ENCODE measurements around the gene LAMA2. TPM values are rescaled to one million over a fixed set of nuclear protein-coding genes. Genes with fewer than 3 reads are reported as not detected.
"Not testable (repeated sequence)": the region's sequence is repeated elsewhere in the genome, so short reads cannot be mapped to it uniquely, and the experiment has no call there.

The LAMA2 gene
- total and polyA plus RNA-seq, 4 donors = 5.2 to 105 (median 45.9) TPM

DNA sequence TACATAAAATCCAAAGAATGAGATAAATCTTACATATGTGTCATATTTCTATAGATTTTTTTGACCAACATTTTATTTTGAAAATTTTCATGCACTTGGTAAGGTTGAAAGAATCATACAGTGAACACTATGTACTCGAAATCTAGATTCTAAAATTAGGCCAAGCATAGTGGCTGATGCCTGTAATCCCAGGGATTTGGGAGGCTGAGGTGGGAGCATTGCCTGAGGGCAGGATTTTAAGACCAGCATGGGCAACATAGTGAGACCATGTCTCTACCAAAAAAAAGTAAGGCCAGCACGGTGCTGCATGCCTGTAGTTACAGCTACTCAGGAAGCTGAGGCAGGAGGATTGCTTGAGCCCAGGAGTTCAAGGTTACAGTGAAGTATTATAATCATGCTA lies 158.6 kb downstream of the LAMA2 start:
- 63 to 67% methylated on average over 2 of the region's 2 CpGs for WGBS, 2 donors

DNA sequence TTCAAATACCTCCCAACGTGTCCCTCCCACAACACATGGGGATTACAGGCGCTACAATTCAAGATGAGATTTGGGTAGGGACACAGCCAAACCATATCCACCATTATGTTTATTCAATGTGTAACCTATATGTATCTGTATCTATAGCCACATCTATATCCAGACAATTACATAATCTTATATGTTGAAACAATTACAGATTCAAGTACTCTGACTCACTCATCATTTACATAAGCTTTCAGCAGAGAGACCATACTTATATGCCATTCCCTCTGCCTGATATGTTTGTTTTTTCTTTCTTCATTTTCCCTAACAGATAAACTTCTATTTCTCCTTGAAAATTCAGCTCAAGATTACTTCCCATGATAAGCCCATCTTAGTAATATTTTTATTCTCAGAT lies 163.6 kb downstream of the LAMA2 start:
- no peak overlapping the region for H3K27ac ChIP-seq (ENCODE audit: low read depth in 1 of 2, low read length in 1 of 2)
- no peak overlapping the region for H3K4me3 ChIP-seq
- H3K36me3 ChIP-seq (ENCODE audit: control insufficient read depth in 4 of 4, insufficient read depth in 4 of 4, low read length in 4 of 4) = peaks cover 2 to 11% (median 8%) of the 10 kb centered on the region in 4 donors
- no peak overlapping the region for H3K9ac ChIP-seq (ENCODE audit: insufficient read depth in 1 of 2, low read length in 2 of 2)
- peaks cover 0 to 2% (median 0%) of the 10 kb centered on the region in 5 donors for H3K4me1 ChIP-seq (ENCODE audit: control insufficient read depth in 5 of 5, insufficient read depth in 5 of 5, low read length in 5 of 5)
- ATAC-seq (ENCODE audit: insufficient read depth, low FRiP score) (no peak), DNase-seq (no peak)
- no peaks in the 10 kb centered on the region for H3K27me3 ChIP-seq (ENCODE audit: control insufficient read depth in 3 of 3, insufficient read depth in 3 of 3, low read length in 2 of 3)
- TF ChIP-seq, protein P1, sequence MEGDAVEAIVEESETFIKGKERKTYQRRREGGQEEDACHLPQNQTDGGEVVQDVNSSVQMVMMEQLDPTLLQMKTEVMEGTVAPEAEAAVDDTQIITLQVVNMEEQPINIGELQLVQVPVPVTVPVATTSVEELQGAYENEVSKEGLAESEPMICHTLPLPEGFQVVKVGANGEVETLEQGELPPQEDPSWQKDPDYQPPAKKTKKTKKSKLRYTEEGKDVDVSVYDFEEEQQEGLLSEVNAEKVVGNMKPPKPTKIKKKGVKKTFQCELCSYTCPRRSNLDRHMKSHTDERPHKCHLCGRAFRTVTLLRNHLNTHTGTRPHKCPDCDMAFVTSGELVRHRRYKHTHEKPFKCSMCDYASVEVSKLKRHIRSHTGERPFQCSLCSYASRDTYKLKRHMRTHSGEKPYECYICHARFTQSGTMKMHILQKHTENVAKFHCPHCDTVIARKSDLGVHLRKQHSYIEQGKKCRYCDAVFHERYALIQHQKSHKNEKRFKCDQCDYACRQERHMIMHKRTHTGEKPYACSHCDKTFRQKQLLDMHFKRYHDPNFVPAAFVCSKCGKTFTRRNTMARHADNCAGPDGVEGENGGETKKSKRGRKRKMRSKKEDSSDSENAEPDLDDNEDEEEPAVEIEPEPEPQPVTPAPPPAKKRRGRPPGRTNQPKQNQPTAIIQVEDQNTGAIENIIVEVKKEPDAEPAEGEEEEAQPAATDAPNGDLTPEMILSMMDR (IDR thresholded peaks at IDR 0.05; ENCODE audit: control extremely low read depth, extremely low read depth) = no peak
- WGBS, 2 donors = 84 to 94% methylated on average over 2 of the region's 2 CpGs
- H3K9me3 ChIP-seq (ENCODE audit: control insufficient read depth in 4 of 4, insufficient read depth in 3 of 4, low read length in 3 of 4) = no peaks in the 10 kb centered on the region

More for the DNA sequence above, 158.6 kb downstream of the LAMA2 start:
- no peaks in the 10 kb centered on the region for H3K27me3 ChIP-seq (ENCODE audit: control insufficient read depth in 3 of 3, insufficient read depth in 3 of 3, low read length in 2 of 3)
- H3K4me3 ChIP-seq = no peak overlapping the region
- DNase-seq = no peak
- no peak overlapping the region for H3K9ac ChIP-seq (ENCODE audit: insufficient read depth in 1 of 2, low read length in 2 of 2)
- H3K27ac ChIP-seq (ENCODE audit: low read depth in 1 of 2, low read length in 1 of 2) = no peak overlapping the region
- ATAC-seq (ENCODE audit: insufficient read depth, low FRiP score) = no peak
- H3K9me3 ChIP-seq (ENCODE audit: control insufficient read depth in 4 of 4, insufficient read depth in 3 of 4, low read length in 3 of 4) = no peaks in the 10 kb centered on the region
- peaks cover 0 to 6% (median 0%) of the 10 kb centered on the region in 5 donors for H3K4me1 ChIP-seq (ENCODE audit: control insufficient read depth in 5 of 5, insufficient read depth in 5 of 5, low read length in 5 of 5)
- no peaks in the 10 kb centered on the region for H3K36me3 ChIP-seq (ENCODE audit: control insufficient read depth in 4 of 4, insufficient read depth in 4 of 4, low read length in 4 of 4)
- TF ChIP-seq, protein P1 (IDR thresholded peaks at IDR 0.05; ENCODE audit: control extremely low read depth, extremely low read depth) = no peak

DNA sequence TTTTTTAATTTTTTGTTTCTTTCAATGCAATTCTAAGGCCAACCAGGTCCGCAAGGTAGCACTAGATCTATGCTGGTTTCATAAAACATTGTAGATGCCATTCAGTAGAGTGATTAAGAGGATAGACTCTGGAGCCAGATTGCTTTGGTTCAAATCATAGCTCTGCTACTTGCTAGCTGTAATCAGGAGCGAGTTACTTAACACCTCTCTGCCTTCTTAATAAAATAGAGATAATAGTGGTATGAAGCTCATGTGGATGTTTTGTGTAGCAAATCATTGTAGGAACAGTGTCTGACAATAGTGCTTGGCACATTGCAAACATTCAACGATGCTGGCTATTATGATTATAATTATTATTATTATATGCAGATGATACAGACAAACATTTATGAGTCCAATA lies 164.9 kb downstream of the LAMA2 start:
- Histone ChIP-seq H3K4me1 (ENCODE audit: control insufficient read depth in 5 of 5, insufficient read depth in 5 of 5, low read length in 5 of 5) (peaks cover 0 to 2% (median 0%) of the 10 kb centered on the region in 5 donors), H3K4me3 (no peak overlapping the region), H3K27ac (ENCODE audit: low read depth in 1 of 2, low read length in 1 of 2) (no peak overlapping the region), H3K27me3 (ENCODE audit: control insufficient read depth in 3 of 3, insufficient read depth in 3 of 3, low read length in 2 of 3) (no peaks in the 10 kb centered on the region), H3K9me3 (ENCODE audit: control insufficient read depth in 4 of 4, insufficient read depth in 3 of 4, low read length in 3 of 4) (no peaks in the 10 kb centered on the region), H3K36me3 (ENCODE audit: control insufficient read depth in 4 of 4, insufficient read depth in 4 of 4, low read length in 4 of 4) (peaks cover 2 to 11% (median 8%) of the 10 kb centered on the region in 4 donors), H3K9ac (ENCODE audit: insufficient read depth in 1 of 2, low read length in 2 of 2) (no peak overlapping the region)
- ATAC-seq (ENCODE audit: insufficient read depth, low FRiP score) (no peak), DNase-seq (no peak)
- 80 to 88% methylated on average over 3 of the region's 3 CpGs for WGBS, 2 donors
- TF ChIP-seq, protein P1 (IDR thresholded peaks at IDR 0.05; ENCODE audit: control extremely low read depth, extremely low read depth) = no peak

DNA sequence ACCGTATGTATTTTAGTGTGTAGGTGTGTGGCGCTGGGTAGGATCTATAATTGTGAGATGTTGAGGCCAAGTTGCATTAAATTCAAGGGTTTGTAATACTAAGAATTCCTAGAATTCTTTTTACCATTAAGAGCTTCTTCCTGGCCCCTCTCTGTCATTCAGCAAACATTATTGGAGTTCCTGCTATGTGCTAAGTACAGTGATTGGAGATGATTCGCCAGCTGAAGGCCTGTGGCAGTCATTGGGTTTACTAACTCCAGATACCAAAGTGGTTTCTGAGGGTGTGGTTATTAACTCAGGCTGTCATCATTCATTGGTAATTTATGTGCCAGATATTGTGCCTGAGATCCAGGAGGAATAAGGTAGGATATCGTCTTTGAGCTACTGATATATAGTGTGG lies 167.1 kb downstream of the LAMA2 start:
- Histone ChIP-seq H3K27me3 (ENCODE audit: control insufficient read depth in 3 of 3, insufficient read depth in 3 of 3, low read length in 2 of 3) (no peaks in the 10 kb centered on the region), H3K36me3 (ENCODE audit: control insufficient read depth in 4 of 4, insufficient read depth in 4 of 4, low read length in 4 of 4) (peaks cover 2 to 11% (median 8%) of the 10 kb centered on the region in 4 donors), H3K9ac (ENCODE audit: insufficient read depth in 1 of 2, low read length in 2 of 2) (no peak overlapping the region), H3K27ac (ENCODE audit: low read depth in 1 of 2, low read length in 1 of 2) (no peak overlapping the region), H3K4me3 (no peak overlapping the region), H3K9me3 (ENCODE audit: control insufficient read depth in 4 of 4, insufficient read depth in 3 of 4, low read length in 3 of 4) (no peaks in the 10 kb centered on the region), H3K4me1 (ENCODE audit: control insufficient read depth in 5 of 5, insufficient read depth in 5 of 5, low read length in 5 of 5) (peaks cover 0 to 2% (median 0%) of the 10 kb centered on the region in 5 donors)
- ATAC-seq (ENCODE audit: insufficient read depth, low FRiP score) (no peak), DNase-seq (no peak)
- TF ChIP-seq, protein P1 (IDR thresholded peaks at IDR 0.05; ENCODE audit: control extremely low read depth, extremely low read depth) = no peak
- 80 to 89% methylated on average over 4 of the region's 4 CpGs for WGBS, 2 donors

GRCh38 chr6:129053143-129053542 lies 170.2 kb downstream of the LAMA2 start:
- WGBS, 2 donors = 94 to 95% methylated on average over 13 of the region's 13 CpGs
- peaks cover 2 to 11% (median 8%) of the 10 kb centered on the region in 4 donors for H3K36me3 ChIP-seq (ENCODE audit: control insufficient read depth in 4 of 4, insufficient read depth in 4 of 4, low read length in 4 of 4)
- not testable (repeated sequence) for H3K9me3 ChIP-seq (ENCODE audit: control insufficient read depth in 4 of 4, insufficient read depth in 3 of 4, low read length in 3 of 4); DNase-seq; H3K27ac ChIP-seq (ENCODE audit: low read depth in 1 of 2, low read length in 1 of 2); H3K4me3 ChIP-seq; H3K9ac ChIP-seq (ENCODE audit: insufficient read depth in 1 of 2, low read length in 2 of 2); ATAC-seq (ENCODE audit: insufficient read depth, low FRiP score); H3K27me3 ChIP-seq (ENCODE audit: control insufficient read depth in 3 of 3, insufficient read depth in 3 of 3, low read length in 2 of 3); H3K4me1 ChIP-seq (ENCODE audit: control insufficient read depth in 5 of 5, insufficient read depth in 5 of 5, low read length in 5 of 5)
